ENCODE data around the gene TNNT3.

DNA sequence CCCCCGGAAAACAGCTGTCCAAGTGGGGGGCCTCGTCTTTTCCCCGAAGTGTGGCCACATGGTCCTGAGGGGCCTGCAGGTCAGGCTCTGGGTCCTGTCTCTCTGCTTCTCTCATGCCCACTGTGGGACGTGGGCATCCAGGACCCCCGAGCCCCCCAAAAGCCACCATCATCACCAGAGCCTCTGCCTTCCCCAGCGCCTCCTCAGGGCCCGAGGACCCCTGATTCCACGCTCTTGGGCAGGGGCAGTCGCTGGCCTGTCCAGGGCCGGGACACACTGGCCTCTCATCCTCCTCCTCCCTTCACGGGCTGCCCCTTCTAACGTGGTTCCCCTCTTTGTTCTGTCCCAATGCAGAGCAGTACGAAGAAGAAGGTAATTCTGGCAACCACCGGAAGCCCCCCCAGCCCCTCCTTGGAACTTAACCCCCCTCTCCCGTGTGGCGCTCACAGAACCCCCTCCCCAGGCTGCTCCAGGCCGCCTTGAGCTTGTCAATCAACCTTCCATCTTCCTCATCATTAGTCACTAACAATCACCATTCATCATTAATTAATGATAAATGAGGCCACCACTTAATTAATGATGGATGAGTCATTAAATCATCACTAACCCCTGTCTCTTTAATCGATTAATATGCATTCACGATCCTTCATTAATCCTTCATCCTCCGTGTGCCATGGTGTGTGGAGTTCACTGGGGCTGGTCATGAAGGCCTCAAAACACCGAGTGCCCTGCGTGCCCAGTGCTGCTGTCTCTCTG is 3.9 kb downstream of the TNNT3 start:
- TF ChIP-seq CTCF (IDR thresholded peaks at IDR 0.05; ENCODE audit: insufficient read depth, low read length) (no peak), POLR2AphosphoS5 (IDR thresholded peaks at IDR 0.05; ENCODE audit: low read depth) (no peak), GABPA (IDR thresholded peaks at IDR 0.05; ENCODE audit: low read depth) (no peak)
- TF ChIP-seq, protein P1, sequence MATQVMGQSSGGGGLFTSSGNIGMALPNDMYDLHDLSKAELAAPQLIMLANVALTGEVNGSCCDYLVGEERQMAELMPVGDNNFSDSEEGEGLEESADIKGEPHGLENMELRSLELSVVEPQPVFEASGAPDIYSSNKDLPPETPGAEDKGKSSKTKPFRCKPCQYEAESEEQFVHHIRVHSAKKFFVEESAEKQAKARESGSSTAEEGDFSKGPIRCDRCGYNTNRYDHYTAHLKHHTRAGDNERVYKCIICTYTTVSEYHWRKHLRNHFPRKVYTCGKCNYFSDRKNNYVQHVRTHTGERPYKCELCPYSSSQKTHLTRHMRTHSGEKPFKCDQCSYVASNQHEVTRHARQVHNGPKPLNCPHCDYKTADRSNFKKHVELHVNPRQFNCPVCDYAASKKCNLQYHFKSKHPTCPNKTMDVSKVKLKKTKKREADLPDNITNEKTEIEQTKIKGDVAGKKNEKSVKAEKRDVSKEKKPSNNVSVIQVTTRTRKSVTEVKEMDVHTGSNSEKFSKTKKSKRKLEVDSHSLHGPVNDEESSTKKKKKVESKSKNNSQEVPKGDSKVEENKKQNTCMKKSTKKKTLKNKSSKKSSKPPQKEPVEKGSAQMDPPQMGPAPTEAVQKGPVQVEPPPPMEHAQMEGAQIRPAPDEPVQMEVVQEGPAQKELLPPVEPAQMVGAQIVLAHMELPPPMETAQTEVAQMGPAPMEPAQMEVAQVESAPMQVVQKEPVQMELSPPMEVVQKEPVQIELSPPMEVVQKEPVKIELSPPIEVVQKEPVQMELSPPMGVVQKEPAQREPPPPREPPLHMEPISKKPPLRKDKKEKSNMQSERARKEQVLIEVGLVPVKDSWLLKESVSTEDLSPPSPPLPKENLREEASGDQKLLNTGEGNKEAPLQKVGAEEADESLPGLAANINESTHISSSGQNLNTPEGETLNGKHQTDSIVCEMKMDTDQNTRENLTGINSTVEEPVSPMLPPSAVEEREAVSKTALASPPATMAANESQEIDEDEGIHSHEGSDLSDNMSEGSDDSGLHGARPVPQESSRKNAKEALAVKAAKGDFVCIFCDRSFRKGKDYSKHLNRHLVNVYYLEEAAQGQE (IDR thresholded peaks at IDR 0.05; ENCODE audit: insufficient replicate concordance, low read depth), result no peak
